MCF 10A (cell line): ENCODE results near the gene RBM46. TPM values are rescaled to one million over a fixed set of nuclear protein-coding genes. Genes with fewer than 3 reads are reported as not detected.

Source experiments
- BruUV-seq: library from RNA; stranded (reverse); fragments of 400-500 nt; replicated peaks from 2 replicates; lab custom pipeline; 2021; lab: Mats Ljungman, UMichigan
- CTCF ChIA-PET: fragments of 300-600 bp; sonication (Branson Sonifier 250); formaldehyde crosslinking; extraction: SDS; loops from one replicate; lab custom pipeline; 2021; ENCODE audit warnings: antibody characterized with exemption, inconsistent platforms; lab: Yijun Ruan, JAX
- POLR2A ChIA-PET: fragments of 300-600, 350-650 bp; sonication (Branson Sonifier 250); formaldehyde crosslinking; extraction: SDS; loops from one replicate; lab custom pipeline; 2020; ENCODE audit warnings: antibody characterized with exemption, inconsistent platforms; lab: Yijun Ruan, JAX
- DNase-seq: peaks from one replicate; pipeline ENCODE4 v3.0.0-alpha.2; 2018; ENCODE audit not compliant: unreplicated experiment
- H3K27ac Mint-ChIP-seq: one replicate; pipeline ENCODE4 v1.8.0; 2022; ENCODE audit warnings: mild to moderate bottlenecking, low read depth, mixed read lengths; ENCODE audit not compliant: unreplicated experiment
- H3K27me3 Mint-ChIP-seq: one replicate; pipeline ENCODE4 v1.8.0; 2022; ENCODE audit warnings: mixed read lengths; ENCODE audit not compliant: insufficient read depth, unreplicated experiment
- H3K36me3 Mint-ChIP-seq: one replicate; pipeline ENCODE4 v1.8.0; 2022; ENCODE audit warnings: mild to moderate bottlenecking, moderate library complexity, mixed read lengths; ENCODE audit not compliant: insufficient read depth, unreplicated experiment
- H3K4me1 Mint-ChIP-seq: one replicate; pipeline ENCODE4 v1.8.0; 2022; ENCODE audit warnings: mixed read lengths; ENCODE audit not compliant: insufficient read depth, unreplicated experiment
- H3K4me3 Mint-ChIP-seq: one replicate; pipeline ENCODE4 v1.8.0; 2022; ENCODE audit warnings: mild to moderate bottlenecking, moderate library complexity, mixed read lengths; ENCODE audit not compliant: unreplicated experiment
- H3K9me3 Mint-ChIP-seq: one replicate; pipeline ENCODE4 v1.8.0; 2022; ENCODE audit warnings: mixed read lengths; ENCODE audit not compliant: unreplicated experiment
- intact Hi-C: fragments of 100-400 bp; cut with micrococcal nuclease; formaldehyde crosslinking; loops from 2 replicates; pipeline ENCODE4 v1.14.1; 2022
- total RNA-seq: library from RNA; stranded (reverse); gene quantifications from 2 replicates; pipeline ENCODE4 v1.2.3, GENCODE V29; 2022
- TF ChIP-seq, protein P1 (sequence below): fragments of 200-600 bp; IDR thresholded peaks from one replicate; pipeline ENCODE4 v1.8.0; 2022; ENCODE audit warnings: antibody characterized with exemption, mild to moderate bottlenecking; ENCODE audit not compliant: unreplicated experiment

Gene RBM46
- total RNA-seq, 1 experiment from 2014 or later = 0.21 TPM

GRCh38 chr4:154779362-154779947, 1.6 kb upstream of the RBM46 start:
- intact Hi-C loops = loop anchor here (1.0 to 2.0 kb wide), 5 partner anchors 92 to 227 kb away; no protein-coding TSS in a partner anchor
- DNase-seq = peak; percentile 57

GRCh38 chr4:154781983-154782293, 866 bp downstream of the RBM46 start:
- DNase-seq = no peak
- TF ChIP-seq, protein P1, sequence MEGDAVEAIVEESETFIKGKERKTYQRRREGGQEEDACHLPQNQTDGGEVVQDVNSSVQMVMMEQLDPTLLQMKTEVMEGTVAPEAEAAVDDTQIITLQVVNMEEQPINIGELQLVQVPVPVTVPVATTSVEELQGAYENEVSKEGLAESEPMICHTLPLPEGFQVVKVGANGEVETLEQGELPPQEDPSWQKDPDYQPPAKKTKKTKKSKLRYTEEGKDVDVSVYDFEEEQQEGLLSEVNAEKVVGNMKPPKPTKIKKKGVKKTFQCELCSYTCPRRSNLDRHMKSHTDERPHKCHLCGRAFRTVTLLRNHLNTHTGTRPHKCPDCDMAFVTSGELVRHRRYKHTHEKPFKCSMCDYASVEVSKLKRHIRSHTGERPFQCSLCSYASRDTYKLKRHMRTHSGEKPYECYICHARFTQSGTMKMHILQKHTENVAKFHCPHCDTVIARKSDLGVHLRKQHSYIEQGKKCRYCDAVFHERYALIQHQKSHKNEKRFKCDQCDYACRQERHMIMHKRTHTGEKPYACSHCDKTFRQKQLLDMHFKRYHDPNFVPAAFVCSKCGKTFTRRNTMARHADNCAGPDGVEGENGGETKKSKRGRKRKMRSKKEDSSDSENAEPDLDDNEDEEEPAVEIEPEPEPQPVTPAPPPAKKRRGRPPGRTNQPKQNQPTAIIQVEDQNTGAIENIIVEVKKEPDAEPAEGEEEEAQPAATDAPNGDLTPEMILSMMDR = no peak
- H3K27ac Mint-ChIP-seq = no peak overlapping the region
- no peak overlapping the region for H3K4me3 Mint-ChIP-seq
- intact Hi-C loops = no loop called here
- H3K27me3 Mint-ChIP-seq = no peaks in the 10 kb centered on the region
- no peaks in the 10 kb centered on the region for H3K36me3 Mint-ChIP-seq
- no peaks in the 10 kb centered on the region for H3K9me3 Mint-ChIP-seq
- BruUV-seq = no TSS peak
- ChIA-PET CTCF (interaction anchor here (0.6 to 1.5 kb wide), 7 partner anchors 25 to 232 kb away, joined by 3 to 17 read pairs (median 4); partner anchors contain the start of gene PLRG1), POLR2A (no interaction called here)
- H3K4me1 Mint-ChIP-seq = no peaks in the 10 kb centered on the region

More at GRCh38 chr4:154779362-154779947, 1.6 kb upstream of the RBM46 start:
- ChIA-PET POLR2A (interaction anchor here (0.7 to 1.4 kb wide), 2 partner anchors 92 to 139 kb away, joined by 5 to 8 read pairs; no protein-coding TSS in a partner anchor), CTCF (interaction anchor here (0.6 to 5.5 kb wide), 23 partner anchors 12 to 544 kb away, joined by 3 to 117 read pairs (median 3); partner anchors contain the start of gene PLRG1)
- Mint-ChIP-seq H3K9me3 (peaks cover 8% of the 10 kb centered on the region), H3K36me3 (no peaks in the 10 kb centered on the region), H3K27me3 (no peaks in the 10 kb centered on the region), H3K4me1 (no peaks in the 10 kb centered on the region), H3K4me3 (no peak overlapping the region), H3K27ac (no peak overlapping the region)
- TF ChIP-seq, protein P1 = peak; percentile 67
- BruUV-seq = no TSS peak

DNA sequence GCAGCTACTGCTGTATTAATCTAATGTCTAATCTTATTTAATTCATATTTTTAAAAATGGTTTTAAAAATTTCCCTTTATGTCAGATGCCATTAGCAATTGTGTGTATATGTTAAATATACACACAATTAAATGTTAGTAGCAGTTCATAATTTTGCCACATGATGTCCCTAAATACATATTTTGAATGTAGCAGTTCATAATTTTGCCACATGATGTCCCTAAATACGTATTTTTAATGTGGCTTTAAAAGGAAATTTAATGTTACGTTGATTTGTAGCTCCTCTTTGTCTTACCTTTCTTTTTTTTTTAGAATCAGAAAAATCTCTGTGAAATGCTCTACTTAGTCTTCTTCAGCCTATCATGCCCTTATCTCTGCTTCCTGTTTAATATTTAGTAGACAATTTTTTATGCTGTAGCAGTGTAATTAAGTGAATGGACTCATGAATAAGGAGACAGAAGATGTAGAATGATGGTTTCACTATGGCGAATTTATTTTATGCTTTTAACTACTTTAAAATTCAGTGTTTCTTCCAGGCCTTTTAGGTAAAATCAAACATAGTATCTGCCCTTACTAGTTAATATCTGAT, 26.1 kb downstream of the RBM46 start:
- Mint-ChIP-seq H3K36me3 (no peaks in the 10 kb centered on the region), H3K27ac (no peak overlapping the region), H3K27me3 (no peaks in the 10 kb centered on the region), H3K4me1 (peaks cover 5% of the 10 kb centered on the region), H3K9me3 (no peaks in the 10 kb centered on the region), H3K4me3 (peak overlapping the region; percentile 46)
- DNase-seq = peak; percentile 48
- BruUV-seq = no TSS peak
- CTCF ChIA-PET = interaction anchor here (0.5 to 3.4 kb wide), 24 partner anchors 9 to 1656 kb away, joined by 3 to 43 read pairs (median 3); partner anchors contain the start of gene TMEM131L
- TF ChIP-seq, protein P1 = peak; percentile 84
- POLR2A ChIA-PET = interaction anchor here (0.6 to 1.0 kb wide), 3 partner anchors 16 to 119 kb away, joined by 3 read pairs; no protein-coding TSS in a partner anchor
- intact Hi-C loops = loop anchor here (1.0 to 5.0 kb wide), 6 partner anchors 47 to 980 kb away; no protein-coding TSS in a partner anchor

GRCh38 chr4:154818230-154818629, 37.2 kb downstream of the RBM46 start:
- H3K4me1 Mint-ChIP-seq = peaks cover 5% of the 10 kb centered on the region
- intact Hi-C loops = no loop called here
- H3K27me3 Mint-ChIP-seq = no peaks in the 10 kb centered on the region
- TF ChIP-seq, protein P1 = no peak
- BruUV-seq = no TSS peak
- H3K9me3 Mint-ChIP-seq = peaks cover 16% of the 10 kb centered on the region
- ChIA-PET POLR2A (no interaction called here), CTCF (interaction anchor here (0.6 kb wide), 2 partner anchors 62 to 324 kb away, joined by 3 read pairs; no protein-coding TSS in a partner anchor)
- no peak for DNase-seq
- no peaks in the 10 kb centered on the region for H3K36me3 Mint-ChIP-seq
- no peak overlapping the region for H3K4me3 Mint-ChIP-seq
- H3K27ac Mint-ChIP-seq = no peak overlapping the region
